Natural killer cell (primary cell): ENCODE results near the gene TMEM231. TPM values are rescaled to one million over a fixed set of nuclear protein-coding genes. Genes with fewer than 3 reads are reported as not detected.

ENCODE experiments used
- ATAC-seq, 3 donors: fragments of 150-1000 bp in 2 of 3; fragments of 200-7000 bp in 1 of 3; cut with Tn5 transposase; 1 replicate in 1 of 3; 2 replicates in 2 of 3; pipeline ENCODE4 v1.10.0; 2021; ENCODE audit warnings: mild to moderate bottlenecking in 2 of 3, moderate library complexity in 2 of 3
- DNase-seq, 2 donors: peaks; one replicate each; pipeline versions ENCODE4 v3.0.0 to v3.0.0-alpha.2; 2013 to 2021; ENCODE audit warnings: mixed read lengths in 1 of 2
- H3K27ac ChIP-seq: one replicate; pipeline ENCODE4 v1.5.1; 2013; ENCODE audit warnings: mild to moderate bottlenecking, low read length
- H3K27me3 ChIP-seq: one replicate; pipeline ENCODE4 v1.6.1; 2013; ENCODE audit warnings: low read length; ENCODE audit not compliant: control insufficient read depth, insufficient read depth
- H3K36me3 ChIP-seq: one replicate; pipeline ENCODE4 v1.6.1; 2013; ENCODE audit warnings: low read length; ENCODE audit not compliant: control insufficient read depth, insufficient read depth
- H3K4me1 ChIP-seq: one replicate; pipeline ENCODE4 v1.6.1; 2013; ENCODE audit warnings: low read length; ENCODE audit not compliant: control insufficient read depth, insufficient read depth
- H3K4me3 ChIP-seq: one replicate; pipeline ENCODE4 v1.5.1; 2013; ENCODE audit warnings: low read length
- H3K9me3 ChIP-seq: one replicate; pipeline ENCODE4 v1.6.1; 2013; ENCODE audit warnings: low read length; ENCODE audit not compliant: control insufficient read depth, insufficient read depth
- H3K27ac Mint-ChIP-seq, 2 donors: one replicate each; pipeline ENCODE4 v1.8.0; 2022; ENCODE audit warnings: mild to moderate bottlenecking in 2 of 2, mixed read lengths in 2 of 2, moderate library complexity in 1 of 2
- H3K27me3 Mint-ChIP-seq, 2 donors: one replicate each; pipeline ENCODE4 v1.8.0; 2022; ENCODE audit warnings: low read depth in 2 of 2, mixed read lengths in 2 of 2
- H3K36me3 Mint-ChIP-seq: one replicate; pipeline ENCODE4 v1.8.0; 2022; ENCODE audit warnings: mixed read lengths
- H3K4me1 Mint-ChIP-seq, 2 donors: one replicate each; pipeline ENCODE4 v1.8.0; 2022; ENCODE audit warnings: mixed read lengths in 2 of 2
- H3K4me3 Mint-ChIP-seq: one replicate; pipeline ENCODE4 v1.8.0; 2022; ENCODE audit warnings: mild to moderate bottlenecking, moderate library complexity, mixed read lengths
- H3K9me3 Mint-ChIP-seq, 2 donors: one replicate each; pipeline ENCODE4 v1.8.0; 2022; ENCODE audit warnings: mixed read lengths in 2 of 2
- WGBS: methylation state at CpG from one replicate; pipeline ENCODE4 v1.1.7; 2013; ENCODE audit warnings: missing lambda C conversion rate; ENCODE audit not compliant: insufficient coverage; 5-methylcytosine and 5-hydroxymethylcytosine counted together
- intact Hi-C: fragments of 100-400 bp; cut with micrococcal nuclease; formaldehyde crosslinking; loops from one replicate; pipeline ENCODE4 v1.14.2; 2022
- total RNA-seq, 4 donors: library from RNA; stranded (reverse); fragments of 120-200 nt in 1 of 4; gene quantifications; one replicate each; pipeline versions ENCODE4 v1.2.3 to v1.2.4, GENCODE V29; 2013 to 2022
- TF ChIP-seq, protein P1 (sequence below): fragments of 200-600 bp; IDR thresholded peaks from one replicate; pipeline ENCODE4 v1.8.0; 2022; ENCODE audit warnings: antibody characterized with exemption

The TMEM231 gene
- total RNA-seq, 3 donors from 2014 or later (not counting 1 experiment from before 2014, with no cell fraction given), result 2.1 to 2.7 (median 2.4) TPM

DNA sequence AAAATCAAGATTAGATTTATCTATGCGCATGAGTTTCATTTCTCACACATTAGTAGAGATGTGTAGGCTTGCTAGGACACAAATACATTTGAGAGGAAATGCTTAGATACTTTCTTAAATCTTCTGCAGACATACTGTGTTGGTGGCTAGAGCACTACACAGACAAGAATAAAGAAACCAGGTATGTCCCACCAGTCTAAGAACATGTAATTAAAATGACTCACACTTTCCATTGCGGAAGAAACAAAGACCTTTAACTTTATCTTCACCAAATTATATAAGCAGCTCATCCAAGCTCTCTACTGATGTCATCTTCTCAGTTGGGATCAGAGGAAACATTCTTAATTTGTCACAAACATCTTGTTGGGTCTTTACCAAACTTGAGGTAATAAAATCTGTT lies 22.7 kb upstream of the TMEM231 start:
- intact Hi-C loops, result no loop called here
- H3K27ac Mint-ChIP-seq, result peak overlapping the region in 1 of 2 donors; percentile 27
- H3K4me3 Mint-ChIP-seq, result no peak overlapping the region
- no peaks in the 10 kb centered on the region for H3K27me3 ChIP-seq
- H3K36me3 Mint-ChIP-seq, result no peaks in the 10 kb centered on the region
- no peak overlapping the region for H3K27ac ChIP-seq
- H3K36me3 ChIP-seq, result peaks cover 49% of the 10 kb centered on the region
- WGBS, result 83% methylated on average over 1 of the region's 2 CpGs
- H3K9me3 Mint-ChIP-seq, result no peaks in the 10 kb centered on the region
- H3K4me1 ChIP-seq, result no peaks in the 10 kb centered on the region
- H3K4me3 ChIP-seq, result no peak overlapping the region
- H3K4me1 Mint-ChIP-seq, result peaks cover 4 to 21% of the 10 kb centered on the region in 2 donors
- no peaks in the 10 kb centered on the region for H3K9me3 ChIP-seq
- TF ChIP-seq, protein P1, sequence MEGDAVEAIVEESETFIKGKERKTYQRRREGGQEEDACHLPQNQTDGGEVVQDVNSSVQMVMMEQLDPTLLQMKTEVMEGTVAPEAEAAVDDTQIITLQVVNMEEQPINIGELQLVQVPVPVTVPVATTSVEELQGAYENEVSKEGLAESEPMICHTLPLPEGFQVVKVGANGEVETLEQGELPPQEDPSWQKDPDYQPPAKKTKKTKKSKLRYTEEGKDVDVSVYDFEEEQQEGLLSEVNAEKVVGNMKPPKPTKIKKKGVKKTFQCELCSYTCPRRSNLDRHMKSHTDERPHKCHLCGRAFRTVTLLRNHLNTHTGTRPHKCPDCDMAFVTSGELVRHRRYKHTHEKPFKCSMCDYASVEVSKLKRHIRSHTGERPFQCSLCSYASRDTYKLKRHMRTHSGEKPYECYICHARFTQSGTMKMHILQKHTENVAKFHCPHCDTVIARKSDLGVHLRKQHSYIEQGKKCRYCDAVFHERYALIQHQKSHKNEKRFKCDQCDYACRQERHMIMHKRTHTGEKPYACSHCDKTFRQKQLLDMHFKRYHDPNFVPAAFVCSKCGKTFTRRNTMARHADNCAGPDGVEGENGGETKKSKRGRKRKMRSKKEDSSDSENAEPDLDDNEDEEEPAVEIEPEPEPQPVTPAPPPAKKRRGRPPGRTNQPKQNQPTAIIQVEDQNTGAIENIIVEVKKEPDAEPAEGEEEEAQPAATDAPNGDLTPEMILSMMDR, result no peak
- no peak for DNase-seq
- H3K27me3 Mint-ChIP-seq, result no peaks in the 10 kb centered on the region
- ATAC-seq, result no peak

DNA sequence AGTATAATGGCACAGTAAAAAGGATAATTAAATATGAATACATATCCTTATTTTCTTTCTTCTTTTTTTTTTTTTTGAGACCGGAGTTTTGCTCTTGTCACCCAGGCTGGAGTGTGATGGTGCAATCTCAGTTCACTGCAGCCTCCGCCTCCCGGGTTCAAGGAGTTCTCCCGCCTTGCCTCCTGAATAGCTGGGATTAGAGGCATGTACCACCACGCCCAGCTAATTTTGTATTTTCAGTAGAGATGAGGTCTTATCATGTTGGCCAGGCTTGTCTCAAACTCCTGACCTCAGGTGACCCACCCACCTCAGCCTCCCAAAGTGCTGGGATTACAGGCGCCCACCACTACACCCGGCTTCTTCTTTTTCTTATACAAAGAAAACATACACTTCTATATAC lies 22.2 kb upstream of the TMEM231 start:
- H3K4me3 Mint-ChIP-seq, result no peak overlapping the region
- H3K9me3 ChIP-seq, result no peaks in the 10 kb centered on the region
- no peak overlapping the region for H3K27ac ChIP-seq
- H3K27me3 Mint-ChIP-seq, result no peaks in the 10 kb centered on the region
- H3K4me1 ChIP-seq, result no peaks in the 10 kb centered on the region
- ATAC-seq (no peak), DNase-seq (no peak)
- H3K36me3 ChIP-seq, result peaks cover 54% of the 10 kb centered on the region
- no peak overlapping the region for H3K4me3 ChIP-seq
- peaks cover 9 to 27% of the 10 kb centered on the region in 2 donors for H3K4me1 Mint-ChIP-seq
- TF ChIP-seq, protein P1, result no peak
- 96% methylated on average over 7 of the region's 7 CpGs for whole genome bisulfite sequencing
- no peaks in the 10 kb centered on the region for H3K9me3 Mint-ChIP-seq
- no peaks in the 10 kb centered on the region for H3K36me3 Mint-ChIP-seq
- intact Hi-C loops, result no loop called here
- H3K27me3 ChIP-seq, result no peaks in the 10 kb centered on the region
- H3K27ac Mint-ChIP-seq, result no peak overlapping the region

DNA sequence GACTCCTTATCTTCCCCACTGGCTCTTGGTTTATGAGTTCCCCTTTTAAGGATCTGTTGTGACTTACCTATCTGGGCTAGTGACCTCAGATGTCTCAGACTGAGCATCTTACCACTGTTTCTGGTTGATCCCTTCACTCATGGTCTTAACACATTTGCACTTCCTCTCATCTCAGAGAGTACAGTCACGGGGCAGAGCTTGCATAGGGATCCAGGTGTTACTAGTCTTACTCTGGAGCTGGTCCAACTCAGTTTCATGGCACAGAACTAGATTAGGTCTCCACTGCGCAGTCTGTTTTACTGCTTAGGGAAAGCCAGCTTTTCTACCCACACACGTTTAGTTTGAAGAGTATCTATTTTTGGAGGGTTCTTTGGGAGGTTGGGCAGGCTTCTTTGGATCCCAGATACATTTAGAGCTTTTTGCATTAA lies 20.3 kb upstream of the TMEM231 start:
- peaks cover 11 to 29% of the 10 kb centered on the region in 2 donors for H3K4me1 Mint-ChIP-seq
- Histone ChIP-seq H3K9me3 (no peaks in the 10 kb centered on the region), H3K27ac (no peak overlapping the region), H3K27me3 (no peaks in the 10 kb centered on the region), H3K4me1 (peaks cover 14% of the 10 kb centered on the region), H3K4me3 (no peak overlapping the region), H3K36me3 (peaks cover 67% of the 10 kb centered on the region)
- TF ChIP-seq, protein P1, result no peak
- H3K4me3 Mint-ChIP-seq, result no peak overlapping the region
- no peaks in the 10 kb centered on the region for H3K27me3 Mint-ChIP-seq
- peak overlapping the region in 1 of 2 donors; percentile 47 for H3K27ac Mint-ChIP-seq
- no peak for DNase-seq
- H3K36me3 Mint-ChIP-seq, result no peaks in the 10 kb centered on the region
- no peak for ATAC-seq
- intact Hi-C loops, result no loop called here
- WGBS, result 87% methylated on average over 3 of the region's 3 CpGs
- no peaks in the 10 kb centered on the region for H3K9me3 Mint-ChIP-seq

DNA sequence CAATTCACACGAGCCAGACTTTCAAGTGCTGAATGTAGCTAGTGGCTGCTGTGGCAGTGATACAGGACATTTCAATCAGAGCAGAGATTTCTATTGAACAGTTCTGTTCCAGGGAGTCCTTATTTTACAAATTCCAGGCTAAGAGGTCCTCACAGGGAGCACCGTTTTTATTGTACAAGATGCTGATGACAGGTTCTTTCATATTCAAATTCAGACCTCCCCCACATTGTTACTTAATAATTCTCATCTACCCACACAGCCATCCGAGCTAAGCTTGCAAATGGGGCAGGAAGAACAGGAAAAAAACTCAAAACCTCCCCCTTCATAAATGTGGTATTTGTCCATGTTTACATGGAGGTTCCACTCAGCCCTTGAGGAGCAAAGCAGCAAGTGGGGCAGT lies 19.9 kb upstream of the TMEM231 start:
- Mint-ChIP-seq H3K27me3 (no peaks in the 10 kb centered on the region), H3K27ac (peak overlapping the region in 1 of 2 donors; percentile 47), H3K36me3 (no peaks in the 10 kb centered on the region), H3K9me3 (no peaks in the 10 kb centered on the region), H3K4me1 (peaks cover 11 to 29% of the 10 kb centered on the region in 2 donors), H3K4me3 (no peak overlapping the region)
- Histone ChIP-seq H3K4me1 (peaks cover 14% of the 10 kb centered on the region), H3K27me3 (no peaks in the 10 kb centered on the region), H3K9me3 (no peaks in the 10 kb centered on the region), H3K36me3 (peaks cover 72% of the 10 kb centered on the region), H3K27ac (no peak overlapping the region), H3K4me3 (no peak overlapping the region)
- intact Hi-C loops, result no loop called here
- ATAC-seq, result no peak
- no peak for DNase-seq
- WGBS, result 86% methylated on average over 3 of the region's 3 CpGs
- TF ChIP-seq, protein P1, result no peak
